Ovary (tissue), 9 donors: ENCODE data around the gene COL8A1. TPM values are rescaled to one million over a fixed set of nuclear protein-coding genes. Genes with fewer than 3 reads are reported as not detected.

Source experiments
- DNase-seq, 5 donors: peaks; one replicate each; pipeline ENCODE4 v3.0.0-alpha.2; 2019 to 2020
- H3K27ac ChIP-seq, 2 donors: fragments of 200-600 bp; one replicate each; pipeline versions ENCODE4 v1.5.1 to v1.8.0; 2019 to 2022
- H3K27me3 ChIP-seq: fragments of 200-600 bp; one replicate; pipeline ENCODE4 v1.8.0; 2022
- H3K36me3 ChIP-seq: fragments of 200-600 bp; sonication (generic); one replicate; pipeline ENCODE4 v1.5.1; 2019
- H3K4me1 ChIP-seq: one replicate; pipeline ENCODE4 v1.8.1; 2013; ENCODE audit warnings: mild to moderate bottlenecking, moderate library complexity; ENCODE audit not compliant: insufficient read depth
- H3K4me3 ChIP-seq: fragments of 200-600 bp; sonication (generic); one replicate; pipeline ENCODE4 v1.5.1; 2017
- H3K9me3 ChIP-seq, 2 donors: fragments of 200-600 bp in 1 of 2; sonication (generic) in 1 of 2; one replicate each; pipeline versions ENCODE4 v1.5.1 to v1.8.1; 2013 to 2019; ENCODE audit warnings: mild to moderate bottlenecking in 1 of 2, moderate library complexity in 1 of 2
- CTCF ChIP-seq, 3 donors: fragments of 450-650 bp in 2 of 3; fragments of 200-600 bp in 1 of 3; IDR thresholded peaks; one replicate each; pipeline versions ENCODE4 v1.5.1 to v1.8.0; 2016 to 2022; ENCODE audit warnings: antibody characterized with exemption in 3 of 3, mild to moderate bottlenecking in 1 of 3
- EP300 ChIP-seq: sonication (generic); formaldehyde crosslinking; IDR thresholded peaks from one replicate; pipeline ENCODE4 v1.6.1; 2017; ENCODE audit warnings: antibody characterized with exemption
- POLR2A ChIP-seq: fragments of 450-650 bp; IDR thresholded peaks from one replicate; pipeline ENCODE4 v1.6.1; 2017; ENCODE audit warnings: antibody characterized with exemption, mild to moderate bottlenecking, moderate library complexity
- WGBS, 3 donors: extraction: QIAGEN DNeasy Blood & Tissue Kit in 1 of 3; methylation state at CpG; one replicate each; pipeline versions ENCODE4 v1.1.5 to v1.1.7; 2013 to 2017; 5-methylcytosine and 5-hydroxymethylcytosine counted together
- intact Hi-C, 4 donors: fragments of 100-400 bp; cut with DNase I; formaldehyde crosslinking; loops; one replicate each; pipeline versions ENCODE4 v1.11.0 to v1.15.1; 2022 to 2023
- polyA plus RNA-seq, 2 donors: library from polyadenylated mRNA; stranded (reverse); fragments of 200-250 nt in 1 of 2; fragments of 350-450 nt in 1 of 2; fragmentation: Illumina TruSeq in 1 of 2; extraction: RNeasy Lipid Tissue Mini Kit (QIAGEN cat#74804) in 1 of 2; gene quantifications; one replicate each; pipeline ENCODE4 v1.2.3, GENCODE V29; 2013 to 2014
- total RNA-seq, 7 donors: library from RNA; depleted of rRNA in 2 of 7; stranded (reverse); fragments of >200 nt in 2 of 7; fragmentation: NEBNext Ultra II Directional in 3 of 7; extraction: Animal tissue kit (Norgen Biotek cat#: 25700) in 3 of 7; gene quantifications; one replicate each; pipeline versions ENCODE4 v1.1.0 to v1.2.4, GENCODE V29; 2016 to 2023
- donor health status: DM: no; HTN: no; CAD: no; lungs with moderate emphysema.
- donor health status: DM: no; HTN: no; CAD: no.
- donor health status: Bipolar disorder and iron deficiency.
- donor health status: DM: yes; HTN: yes; CAD: no.
- donor health status: DM: no; HTN: no; CAD: no.
- donor health status: DM: yes; HTN: yes; CAD: no.

Gene COL8A1
- total and polyA plus RNA-seq, 9 donors: 2.0 to 37.2 (median 11.9) TPM

- WGBS, 3 donors: 82 to 94% (median 90%) methylated on average over 6 of the region's 6 CpGs
- H3K9me3 ChIP-seq: no peaks in the 10 kb centered on the region
- peaks cover 5% of the 10 kb centered on the region for H3K4me1 ChIP-seq
- H3K27me3 ChIP-seq: no peaks in the 10 kb centered on the region
- H3K36me3 ChIP-seq: no peaks in the 10 kb centered on the region
- H3K4me3 ChIP-seq: no peak overlapping the region
- H3K27ac ChIP-seq: no peak overlapping the region
- intact Hi-C loops: no loop called here
- TF ChIP-seq POLR2A (no peak), EP300 (no peak), CTCF (IDR thresholded peaks at IDR 0.05) (no peak)
- no peak for DNase-seq
Observed at GRCh38 chr3:99640214-99640851, 1.9 kb downstream of the COL8A1 start.

GRCh38 chr3:99641480-99641879 lies 3.1 kb downstream of the COL8A1 start:
- Histone ChIP-seq H3K27me3 (no peaks in the 10 kb centered on the region), H3K4me1 (peaks cover 7% of the 10 kb centered on the region), H3K36me3 (no peaks in the 10 kb centered on the region), H3K9me3 (no peaks in the 10 kb centered on the region), H3K27ac (no peak overlapping the region), H3K4me3 (no peak overlapping the region)
- 26 to 52% (median 38%) methylated on average over 2 of the region's 2 CpGs for WGBS, 3 donors
- TF ChIP-seq POLR2A (no peak), CTCF (IDR thresholded peaks at IDR 0.05) (no peak), EP300 (no peak)
- no peak for DNase-seq
- intact Hi-C loops: no loop called here

GRCh38 chr3:99641982-99642381 lies 3.6 kb downstream of the COL8A1 start:
- intact Hi-C loops: no loop called here
- DNase-seq: no peak
- Histone ChIP-seq H3K36me3 (no peaks in the 10 kb centered on the region), H3K9me3 (no peaks in the 10 kb centered on the region), H3K4me1 (peaks cover 4% of the 10 kb centered on the region), H3K27ac (no peak overlapping the region), H3K27me3 (no peaks in the 10 kb centered on the region), H3K4me3 (no peak overlapping the region)
- TF ChIP-seq POLR2A (no peak), EP300 (no peak), CTCF (IDR thresholded peaks at IDR 0.05) (no peak)
- 7 to 33% (median 27%) methylated on average over 1 of the region's 1 CpG for WGBS, 3 donors

- Histone ChIP-seq H3K36me3 (no peaks in the 10 kb centered on the region), H3K9me3 (no peaks in the 10 kb centered on the region), H3K27ac (no peak overlapping the region), H3K27me3 (no peaks in the 10 kb centered on the region), H3K4me3 (no peak overlapping the region), H3K4me1 (peaks cover 4% of the 10 kb centered on the region)
- intact Hi-C loops: no loop called here
- TF ChIP-seq POLR2A: no peak
- TF ChIP-seq CTCF (IDR thresholded peaks at IDR 0.05): no peak
- TF ChIP-seq EP300: no peak
- no peak for DNase-seq
Observed at GRCh38 chr3:99644017-99644416, 5.6 kb downstream of the COL8A1 start.
